H1 (cell line): ENCODE data around the gene CEACAM21. TPM values are rescaled to one million over a fixed set of nuclear protein-coding genes. Genes with fewer than 3 reads are reported as not detected.

ENCODE experiments used
- CTCF ChIA-PET: fragments of 300-600 bp; sonication (Branson Sonifier 250); formaldehyde crosslinking; loops from one replicate; lab custom pipeline; 2021; ENCODE audit not compliant: partially characterized antibody; lab: Charles Lee
- POLR2A ChIA-PET: fragments of 300-600 bp; sonication (Branson Sonifier 250); formaldehyde crosslinking; loops from one replicate; lab custom pipeline; 2021; ENCODE audit warnings: inconsistent platforms; ENCODE audit not compliant: partially characterized antibody; lab: Charles Lee
- DNase-seq, 2 experiments: peaks; one replicate each; pipeline versions ENCODE4 v3.0.0 to v3.0.0-alpha.2; 2010 to 2022; ENCODE audit warnings: low spot score in 2 of 2, low read depth in 1 of 2, mixed read lengths in 1 of 2
- FAIRE-seq: peaks from 2 replicates; lab custom pipeline; 2011; peaks lifted over from hg19 to GRCh38; lab: Jason Lieb, UNC
- H2AFZ ChIP-seq: 2 replicates; pipeline ENCODE4 v1.8.1; 2012; ENCODE audit warnings: low read length, inconsistent platforms
- H2AK5ac ChIP-seq: 2 replicates; pipeline ENCODE4 v1.6.1; 2013; ENCODE audit warnings: low read depth, low read length
- H2BK120ac ChIP-seq: replicated peaks from 2 replicates; pipeline ENCODE3; 2013; ENCODE audit warnings: low read depth, low read length, inconsistent platforms
- H2BK12ac ChIP-seq: 2 replicates; pipeline ENCODE4 v1.6.1; 2013; ENCODE audit warnings: low read depth, low read length
- H2BK15ac ChIP-seq: 2 replicates; pipeline ENCODE4 v1.6.1; 2013; ENCODE audit warnings: low read length
- H2BK20ac ChIP-seq: 2 replicates; pipeline ENCODE4 v1.6.1; 2013; ENCODE audit warnings: low read length
- H2BK5ac ChIP-seq: 2 replicates; pipeline ENCODE4 v1.6.1; 2013; ENCODE audit warnings: low read depth, low read length
- H3K14ac ChIP-seq: 2 replicates; pipeline ENCODE4 v1.6.1; 2013; ENCODE audit warnings: inconsistent platforms; ENCODE audit not compliant: insufficient read length
- H3K18ac ChIP-seq: 2 replicates; pipeline ENCODE4 v1.6.1; 2013; ENCODE audit warnings: low read length; ENCODE audit errors: extremely low read depth
- H3K23ac ChIP-seq: 2 replicates; pipeline ENCODE4 v1.6.1; 2013; ENCODE audit warnings: inconsistent platforms; ENCODE audit not compliant: insufficient read length
- H3K23me2 ChIP-seq: 2 replicates; pipeline ENCODE4 v1.6.1; 2013; ENCODE audit warnings: low read depth, low read length
- H3K27ac ChIP-seq: 2 replicates; pipeline ENCODE4 v1.6.1; 2011; ENCODE audit warnings: low read depth, low read length, inconsistent platforms
- H3K27me3 ChIP-seq, 4 experiments: replicated peaks in 1 of 4; 1 replicate in 1 of 4; 2 replicates in 3 of 4; pipeline versions ENCODE4 v1.6.1 to v1.8.1; 2011 to 2013; ENCODE audit warnings: low read length in 3 of 4, mild to moderate bottlenecking in 3 of 4, inconsistent platforms in 2 of 4, mixed read lengths in 2 of 4, moderate library complexity in 1 of 4; ENCODE audit not compliant: control insufficient read depth in 3 of 4, insufficient read depth in 3 of 4; ENCODE audit errors: extremely low read depth in 1 of 4
- H3K36me3 ChIP-seq, 4 experiments: 2 replicates each; pipeline versions ENCODE4 v1.6.1 to v1.8.1; 2011 to 2013; ENCODE audit warnings: mild to moderate bottlenecking in 4 of 4, low read length in 3 of 4, moderate library complexity in 2 of 4, control low read depth in 1 of 4, inconsistent platforms in 1 of 4; ENCODE audit not compliant: insufficient read depth in 4 of 4, control insufficient read depth in 2 of 4
- H3K4ac ChIP-seq: replicated peaks from 2 replicates; pipeline ENCODE3; 2013; ENCODE audit warnings: low read length, low read depth, mixed read lengths, inconsistent platforms; ENCODE audit not compliant: insufficient read length
- H3K4me1 ChIP-seq, 4 experiments: replicated peaks in 1 of 4; 1 replicate in 1 of 4; 2 replicates in 3 of 4; pipeline versions ENCODE4 v1.6.1 to v1.8.1; 2011 to 2013; ENCODE audit warnings: low read length in 3 of 4, inconsistent platforms in 2 of 4, mixed read lengths in 1 of 4; ENCODE audit not compliant: insufficient read depth in 4 of 4, control insufficient read depth in 3 of 4
- H3K4me2 ChIP-seq, 2 experiments: 2 replicates each; pipeline versions ENCODE4 v1.6.1 to v1.8.1; 2011 to 2013; ENCODE audit warnings: low read depth in 2 of 2, low read length in 2 of 2, control low read depth in 1 of 2, inconsistent platforms in 1 of 2, mild to moderate bottlenecking in 1 of 2; ENCODE audit not compliant: insufficient read depth in 1 of 2
- H3K4me3 ChIP-seq, 4 experiments: fragments of 200-600, 300-600 bp in 1 of 4; sonication (generic), shearing (Covaris generic), sonication (Bioruptor Twin) in 1 of 4; 2 replicates each; pipeline versions ENCODE4 v1.5.1 to v1.8.1; 2011 to 2016; ENCODE audit warnings: low read length in 4 of 4, low read depth in 3 of 4, control low read depth in 2 of 4, inconsistent platforms in 2 of 4, mild to moderate bottlenecking in 2 of 4, mixed read lengths in 1 of 4, moderate library complexity in 1 of 4; ENCODE audit not compliant: insufficient read depth in 2 of 4; ENCODE audit errors: extremely low read depth in 1 of 4
- H3K56ac ChIP-seq: replicated peaks from 2 replicates; pipeline ENCODE3; 2013; ENCODE audit warnings: low read depth, mild to moderate bottlenecking, mixed read lengths, low read length, inconsistent platforms; ENCODE audit not compliant: insufficient read length
- H3K79me1 ChIP-seq: 2 replicates; pipeline ENCODE4 v1.6.1; 2013; ENCODE audit warnings: low read depth, low read length, control low read depth
- H3K79me2 ChIP-seq, 2 experiments: 2 replicates each; pipeline versions ENCODE4 v1.6.1 to v1.8.1; 2012 to 2013; ENCODE audit warnings: low read length in 2 of 2, mild to moderate bottlenecking in 2 of 2, inconsistent platforms in 1 of 2; ENCODE audit not compliant: insufficient read depth in 2 of 2, control insufficient read depth in 1 of 2
- H3K9ac ChIP-seq, 4 experiments: replicated peaks in 1 of 4; 1 replicate in 1 of 4; 2 replicates in 3 of 4; pipeline versions ENCODE4 v1.6.1 to v1.8.1; 2011 to 2013; ENCODE audit warnings: low read depth in 3 of 4, low read length in 3 of 4, control low read depth in 2 of 4, mild to moderate bottlenecking in 2 of 4, moderate library complexity in 2 of 4, inconsistent platforms in 1 of 4; ENCODE audit errors: extremely low read depth in 1 of 4
- H3K9me3 ChIP-seq, 2 experiments: 2 replicates each; pipeline versions ENCODE4 v1.6.1 to v1.8.1; 2012 to 2013; ENCODE audit warnings: mild to moderate bottlenecking in 2 of 2, moderate library complexity in 2 of 2, control low read depth in 1 of 2, inconsistent platforms in 1 of 2, low read depth in 1 of 2, low read length in 1 of 2, mixed read lengths in 1 of 2; ENCODE audit not compliant: insufficient read depth in 2 of 2
- H4K20me1 ChIP-seq, 2 experiments: replicated peaks in 1 of 2; 2 replicates each; pipeline versions ENCODE3 to v1.8.1; 2011 to 2013; ENCODE audit warnings: inconsistent platforms in 2 of 2, low read length in 2 of 2, mild to moderate bottlenecking in 1 of 2; ENCODE audit not compliant: insufficient read depth in 2 of 2, control insufficient read depth in 1 of 2
- H4K5ac ChIP-seq: 2 replicates; pipeline ENCODE4 v1.6.1; 2013; ENCODE audit warnings: low read length, low read depth, mixed read lengths, inconsistent platforms; ENCODE audit not compliant: insufficient read length
- H4K8ac ChIP-seq: 2 replicates; pipeline ENCODE4 v1.8.0; 2013; ENCODE audit warnings: mild to moderate bottlenecking, moderate library complexity, low read length, inconsistent platforms; ENCODE audit not compliant: insufficient read depth; ENCODE audit errors: extremely low read depth
- H4K91ac ChIP-seq: replicated peaks from 2 replicates; pipeline ENCODE3; 2013; ENCODE audit warnings: low read length, mixed read lengths, inconsistent platforms; ENCODE audit not compliant: insufficient read length
- EGR1 ChIP-seq: IDR thresholded peaks from 2 replicates; pipeline ENCODE4 v1.6.1; 2011; ENCODE audit warnings: low read depth, low read length, borderline replicate concordance
- GTF2F1 ChIP-seq: IDR thresholded peaks from 2 replicates; pipeline ENCODE4 v1.6.1; 2012; ENCODE audit warnings: low read depth, low read length, improper control_type of control experiment, borderline replicate concordance
- HDAC2 ChIP-seq, 2 experiments: fragments of 300-600 bp in 1 of 2; sonication (generic) in 1 of 2; IDR thresholded peaks; 2 replicates each; pipeline ENCODE4 v1.6.1; 2011 to 2012; ENCODE audit warnings: low read depth in 2 of 2, low read length in 2 of 2, mild to moderate bottlenecking in 2 of 2, moderate library complexity in 2 of 2, borderline replicate concordance in 1 of 2, inconsistent platforms in 1 of 2
- NANOG ChIP-seq: IDR thresholded peaks from 2 replicates; pipeline ENCODE4 v1.6.1; 2011; ENCODE audit warnings: low read length, low read depth, mild to moderate bottlenecking, inconsistent platforms; ENCODE audit not compliant: insufficient read depth, poor library complexity, severe bottlenecking
- POLR2A ChIP-seq, 2 experiments: IDR thresholded peaks; 1 replicate in 1 of 2; 2 replicates in 1 of 2; pipeline ENCODE4 v1.6.1; 2011; ENCODE audit warnings: low read depth in 2 of 2, low read length in 2 of 2, mild to moderate bottlenecking in 2 of 2; ENCODE audit errors: control extremely low read depth in 1 of 2
- SRF ChIP-seq: IDR thresholded peaks from 2 replicates; pipeline ENCODE4 v1.6.1; 2011; ENCODE audit warnings: mild to moderate bottlenecking, low read depth, low read length, moderate library complexity
- TAF1 ChIP-seq: IDR thresholded peaks from 2 replicates; pipeline ENCODE4 v1.6.1; 2011; ENCODE audit warnings: mild to moderate bottlenecking, low read depth, low read length
- TCF12 ChIP-seq: IDR thresholded peaks from 2 replicates; pipeline ENCODE4 v1.6.1; 2011; ENCODE audit warnings: low read depth, mild to moderate bottlenecking, low read length
- YY1 ChIP-seq: IDR thresholded peaks from 2 replicates; pipeline ENCODE4 v1.6.1; 2011; ENCODE audit warnings: low read depth, mild to moderate bottlenecking, low read length
- polyA plus RNA-seq, 7 experiments: library from polyadenylated mRNA; depleted of rRNA in 3 of 7; stranded (reverse) in 5 of 7; unstranded in 2 of 7; fragments of >200 nt in 5 of 7; fragments of 200-250 nt in 2 of 7; gene quantifications; 1 replicate in 5 of 7; 2 replicates in 1 of 7; 4 replicates in 1 of 7; pipeline versions ENCODE4 v1.2.1 to v1.2.3, GENCODE V29; 2011 to 2013; ENCODE audit warnings: missing spikeins in 2 of 7, mixed read lengths in 2 of 7
- total RNA-seq: library from RNA; stranded (reverse); fragmentation: NEBNext Ultra II Directional; extraction: Animal tissue kit (Norgen Biotek cat#: 25700); gene quantifications from 2 replicates; pipeline ENCODE4 v1.2.1, GENCODE V29; 2021
- TF ChIP-seq, protein P1 (sequence below): IDR thresholded peaks from 2 replicates; pipeline ENCODE4 v1.6.1; 2011; ENCODE audit warnings: low read length, improper control_type of control experiment

Gene CEACAM21
- total and polyA plus RNA-seq, 2 of the 8 experiments (the other 6 are each of a cell fraction or from before 2014, with no cell fraction given), result not detected

DNA sequence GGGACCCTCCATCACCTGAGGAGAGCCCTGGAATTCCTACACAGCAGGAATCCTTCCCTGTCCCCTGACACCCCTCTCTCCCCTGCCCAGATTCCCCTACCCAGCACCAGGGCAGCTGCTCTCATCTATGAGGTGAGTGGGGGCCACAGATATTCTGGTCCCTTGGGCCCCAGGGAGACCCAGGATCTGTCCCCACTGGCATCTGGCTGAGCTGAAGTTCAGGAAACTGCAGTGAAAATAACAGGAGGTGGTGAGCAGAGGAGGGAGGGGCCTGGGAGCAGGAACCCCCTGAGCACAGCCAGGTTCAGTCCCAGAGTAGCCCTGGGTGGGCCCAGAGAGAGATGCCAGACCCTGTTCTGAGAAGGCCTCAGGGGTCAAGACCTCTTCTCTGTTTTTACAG, 10.1 kb downstream of the CEACAM21 start:
- no peak overlapping the region for H2BK120ac ChIP-seq
- no peak for TF ChIP-seq SRF
- TF ChIP-seq EGR1, result no peak
- no peak for TF ChIP-seq TAF1
- TF ChIP-seq, protein P1, sequence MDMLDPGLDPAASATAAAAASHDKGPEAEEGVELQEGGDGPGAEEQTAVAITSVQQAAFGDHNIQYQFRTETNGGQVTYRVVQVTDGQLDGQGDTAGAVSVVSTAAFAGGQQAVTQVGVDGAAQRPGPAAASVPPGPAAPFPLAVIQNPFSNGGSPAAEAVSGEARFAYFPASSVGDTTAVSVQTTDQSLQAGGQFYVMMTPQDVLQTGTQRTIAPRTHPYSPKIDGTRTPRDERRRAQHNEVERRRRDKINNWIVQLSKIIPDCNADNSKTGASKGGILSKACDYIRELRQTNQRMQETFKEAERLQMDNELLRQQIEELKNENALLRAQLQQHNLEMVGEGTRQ, result no peak
- no peak for TF ChIP-seq YY1
- no peak for TF ChIP-seq HDAC2 (IDR thresholded peaks at IDR 0.05; ENCODE audit: borderline replicate concordance in 1 of 2, low read depth in 2 of 2, low read length in 2 of 2)
- TF ChIP-seq TCF12, result no peak
- no peak for TF ChIP-seq POLR2A (IDR thresholded peaks at IDR 0.05; ENCODE audit: control extremely low read depth in 1 of 2, low read depth in 2 of 2, low read length in 2 of 2)
- no peak for TF ChIP-seq GTF2F1
- no peak for TF ChIP-seq NANOG

More for the DNA sequence above, 10.1 kb downstream of the CEACAM21 start:
- Histone ChIP-seq H2BK20ac (no peak overlapping the region), H3K27me3 (no peaks in the 10 kb centered on the region), H3K4me1 (no peaks in the 10 kb centered on the region), H4K8ac (0 out of 2 replicates have a peak overlapping the region, but pooled peaks have one; percentile 19), H2BK15ac (no peak overlapping the region), H3K4ac (no peak overlapping the region), H3K79me2 (no peaks in the 10 kb centered on the region), H3K23ac (no peak overlapping the region), H4K5ac (no peak overlapping the region), H3K36me3 (no peaks in the 10 kb centered on the region), H4K91ac (no peak overlapping the region), H3K9me3 (peaks cover 73 to 91% of the 10 kb centered on the region in 2 experiments), H3K18ac (no peak overlapping the region), H2AFZ (no peak overlapping the region), H2AK5ac (no peak overlapping the region), H4K20me1 (no peaks in the 10 kb centered on the region), H2BK12ac (no peak overlapping the region), H3K9ac (no peak overlapping the region), H3K79me1 (no peaks in the 10 kb centered on the region), H3K56ac (no peak overlapping the region), H3K4me2 (no peak overlapping the region), H3K27ac (no peak overlapping the region), H2BK5ac (no peak overlapping the region), H3K23me2 (no peaks in the 10 kb centered on the region), H3K4me3 (no peak overlapping the region), H3K14ac (no peak overlapping the region)
- ChIA-PET CTCF (interaction anchor here (0.6 to 2.1 kb wide), 4 partner anchors 16 to 144 kb away, joined by 3 to 9 read pairs (median 4); no protein-coding TSS in a partner anchor), POLR2A (no interaction called here)
- FAIRE-seq (no peak), DNase-seq (no peak)
